Naive thymus-derived CD8-positive, alpha-beta T cell (primary cell): Measurements from ENCODE around the gene SCEL. TPM values are rescaled to one million over a fixed set of nuclear protein-coding genes. Genes with fewer than 3 reads are reported as not detected.

ENCODE experiments used
- ATAC-seq, 2 donors: fragments of 150-1000 bp; cut with Tn5 transposase in 1 of 2; sonication (Bioruptor Pico), chemical (Tn5 transposase) in 1 of 2; 1 replicate in 1 of 2; 2 replicates in 1 of 2; pipeline ENCODE4 v1.10.0; 2021; ENCODE audit warnings: mild to moderate bottlenecking in 2 of 2, moderate library complexity in 2 of 2
- POLR2A ChIA-PET: fragments of 350-600 bp; sonication (Branson Sonifier 250); formaldehyde crosslinking; loops from one replicate; lab custom pipeline; 2021; ENCODE audit warnings: antibody characterized with exemption; lab: Charles Lee
- DNase-seq, 10 donors: peaks; one replicate each; pipeline versions ENCODE4 v3.0.0 to v3.0.0-alpha.2; 2020 to 2022
- H3K27ac Mint-ChIP-seq, 10 donors: one replicate each; pipeline ENCODE4 v1.8.0; 2020 to 2022; ENCODE audit warnings: mild to moderate bottlenecking in 10 of 10, mixed read lengths in 10 of 10, moderate library complexity in 4 of 10, inconsistent platforms in 1 of 10
- H3K27me3 Mint-ChIP-seq, 5 donors: one replicate each; pipeline ENCODE4 v1.8.0; 2021 to 2022; ENCODE audit warnings: mixed read lengths in 5 of 5
- H3K36me3 Mint-ChIP-seq, 3 donors: one replicate each; pipeline ENCODE4 v1.8.0; 2020 to 2022; ENCODE audit warnings: mixed read lengths in 3 of 3, mild to moderate bottlenecking in 2 of 3, inconsistent platforms in 1 of 3
- H3K4me1 Mint-ChIP-seq, 4 donors: one replicate each; pipeline ENCODE4 v1.8.0; 2021 to 2022; ENCODE audit warnings: mixed read lengths in 4 of 4
- H3K4me3 Mint-ChIP-seq, 10 donors: one replicate each; pipeline ENCODE4 v1.8.0; 2020 to 2022; ENCODE audit warnings: mild to moderate bottlenecking in 10 of 10, mixed read lengths in 10 of 10, moderate library complexity in 6 of 10, inconsistent platforms in 1 of 10
- H3K9me3 Mint-ChIP-seq, 9 donors: one replicate each; pipeline ENCODE4 v1.8.0; 2020 to 2022; ENCODE audit warnings: mixed read lengths in 9 of 9, mild to moderate bottlenecking in 3 of 9, inconsistent platforms in 1 of 9, moderate library complexity in 1 of 9
- polyA plus RNA-seq, 3 donors: library from polyadenylated mRNA; unstranded; fragments of 300-500 nt; fragmentation: Illumina TruSeq; gene quantifications; one replicate each; pipeline ENCODE4 v1.2.3, GENCODE V29; 2021
- total RNA-seq, 8 experiments: library from RNA in 2 of 8; stranded (reverse) in 2 of 8; gene quantifications; one replicate each; pipeline ENCODE4 v1.2.3 and lab custom pipeline; 2021 to 2026

SCEL gene
- total and polyA plus RNA-seq, 5 experiments from 2014 or later = not detected

DNA sequence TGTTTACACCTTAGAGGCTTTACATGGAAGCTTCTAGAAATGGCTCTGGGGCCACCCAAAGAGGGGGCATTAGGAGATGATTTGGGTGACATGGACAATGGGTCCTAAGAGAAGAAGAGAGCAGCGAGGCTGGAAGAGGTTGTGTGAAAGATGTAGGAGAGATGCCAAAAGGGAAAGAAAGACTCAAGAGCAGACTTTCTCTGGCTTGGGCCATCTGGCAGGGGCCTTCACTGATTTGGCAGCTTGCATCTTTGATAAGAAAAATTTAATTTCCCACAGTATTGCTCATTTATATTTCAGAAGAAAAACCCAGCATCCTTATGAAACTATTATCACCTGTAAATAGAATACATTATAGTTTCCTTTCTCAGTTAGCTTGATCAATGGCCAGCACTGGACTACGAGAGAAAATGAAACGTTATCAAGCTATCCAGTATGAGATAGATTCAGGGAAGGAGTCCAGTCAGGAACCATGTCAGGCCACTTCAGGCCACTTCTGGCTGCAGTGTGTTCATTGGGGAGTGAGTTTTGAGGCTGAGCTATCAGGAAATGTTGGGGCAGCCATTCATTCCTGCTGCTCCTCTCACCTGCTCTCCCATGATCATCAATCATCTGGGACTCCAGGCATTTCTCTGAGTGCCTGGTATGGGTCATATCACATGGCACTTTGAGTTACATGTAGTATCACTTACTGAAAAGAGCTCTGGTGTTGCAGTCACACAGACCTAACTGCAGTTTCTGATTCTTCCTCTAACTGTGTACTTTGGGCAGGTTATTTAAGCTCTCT, 10.3 kb downstream of the SCEL start:
- H3K9me3 Mint-ChIP-seq = peaks cover 0 to 2% (median 0%) of the 10 kb centered on the region in 9 donors
- POLR2A ChIA-PET = no interaction called here
- DNase-seq (no peak), ATAC-seq (no peak)
- H3K4me1 Mint-ChIP-seq = peaks cover 0 to 7% (median under 1%) of the 10 kb centered on the region in 4 donors
- no peak overlapping the region for H3K4me3 Mint-ChIP-seq
- peaks cover 3 to 21% (median 7%) of the 10 kb centered on the region in 5 donors for H3K27me3 Mint-ChIP-seq
- no peak overlapping the region for H3K27ac Mint-ChIP-seq
- H3K36me3 Mint-ChIP-seq = no peaks in the 10 kb centered on the region

DNA sequence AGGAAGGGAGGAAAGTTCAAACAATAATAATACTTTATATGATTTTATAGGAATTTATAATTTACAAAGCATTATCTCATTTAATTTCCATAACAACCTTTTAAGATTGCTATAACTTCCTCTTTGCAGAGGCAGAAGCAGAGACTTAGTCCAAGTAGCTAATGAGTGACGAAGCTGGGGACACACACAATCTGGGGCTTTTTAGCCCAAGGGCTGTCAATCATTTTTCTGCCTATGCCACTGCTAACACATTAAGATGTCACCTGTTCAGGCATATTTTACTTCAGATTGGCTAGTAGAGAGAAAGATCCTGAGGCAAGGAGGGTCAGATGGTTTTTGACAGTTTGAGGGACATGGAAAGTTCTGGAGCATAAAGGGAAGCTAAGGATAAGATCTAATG, 12.6 kb downstream of the SCEL start:
- peaks cover 1 to 21% (median 7%) of the 10 kb centered on the region in 5 donors for H3K27me3 Mint-ChIP-seq
- peaks cover 0 to 2% (median 0%) of the 10 kb centered on the region in 9 donors for H3K9me3 Mint-ChIP-seq
- no peaks in the 10 kb centered on the region for H3K36me3 Mint-ChIP-seq
- H3K4me1 Mint-ChIP-seq = peaks cover 0 to 7% (median under 1%) of the 10 kb centered on the region in 4 donors
- POLR2A ChIA-PET = no interaction called here
- no peak overlapping the region for H3K27ac Mint-ChIP-seq
- no peak overlapping the region for H3K4me3 Mint-ChIP-seq
- ATAC-seq (no peak), DNase-seq (no peak)

DNA sequence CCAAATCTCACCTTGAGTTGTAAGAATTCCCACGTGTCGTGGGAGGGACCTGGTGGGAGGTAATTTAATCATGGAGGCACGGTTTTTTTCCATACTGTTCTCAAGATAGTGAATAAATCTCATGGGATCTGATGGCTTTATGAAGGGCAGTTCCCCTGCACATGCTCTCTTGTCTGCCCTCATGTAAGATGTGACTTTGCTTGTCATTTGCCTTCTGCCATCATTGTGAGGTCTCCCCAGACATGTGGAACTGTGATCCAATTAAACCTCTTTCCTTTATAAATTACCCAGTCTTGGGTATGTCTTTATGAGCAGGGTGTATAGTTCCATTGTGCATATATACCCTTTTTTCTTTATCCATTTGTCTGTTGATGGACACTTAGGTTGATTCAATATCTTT, 13.1 kb downstream of the SCEL start:
- Mint-ChIP-seq H3K9me3 (peaks cover 0 to 2% (median 0%) of the 10 kb centered on the region in 9 donors), H3K4me3 (no peak overlapping the region), H3K27me3 (peaks cover 1 to 19% (median 5%) of the 10 kb centered on the region in 5 donors), H3K4me1 (peaks cover 0 to 7% (median under 1%) of the 10 kb centered on the region in 4 donors), H3K36me3 (no peaks in the 10 kb centered on the region), H3K27ac (no peak overlapping the region)
- no peak for DNase-seq
- no peak for ATAC-seq
- POLR2A ChIA-PET = no interaction called here

DNA sequence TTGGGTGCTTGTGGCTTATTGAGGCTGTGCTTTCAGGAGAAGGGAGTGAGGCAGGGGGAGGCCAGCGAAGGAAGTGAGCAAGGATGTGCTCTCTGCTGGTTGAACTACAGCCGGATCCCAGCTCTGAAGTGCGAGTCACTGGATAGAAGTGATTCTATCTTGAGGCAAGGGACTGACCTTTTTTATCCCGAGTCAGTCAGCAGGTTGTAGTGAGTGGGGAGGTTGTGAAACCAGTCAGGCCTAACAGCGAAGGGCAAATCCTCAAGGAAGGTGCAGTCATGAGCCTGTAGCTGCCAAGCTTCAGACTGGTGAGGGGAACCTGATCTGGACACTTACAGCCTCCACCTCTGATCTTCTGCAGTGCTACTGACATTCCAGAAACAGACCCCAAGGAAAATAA, 18.6 kb downstream of the SCEL start:
- H3K4me1 Mint-ChIP-seq = peaks cover 4 to 15% (median 12%) of the 10 kb centered on the region in 4 donors
- no peak for ATAC-seq
- no peaks in the 10 kb centered on the region for H3K36me3 Mint-ChIP-seq
- DNase-seq = no peak
- no peak overlapping the region for H3K4me3 Mint-ChIP-seq
- POLR2A ChIA-PET = no interaction called here
- H3K9me3 Mint-ChIP-seq = no peaks in the 10 kb centered on the region
- peaks cover 0 to 23% (median 4%) of the 10 kb centered on the region in 5 donors for H3K27me3 Mint-ChIP-seq
- no peak overlapping the region for H3K27ac Mint-ChIP-seq

DNA sequence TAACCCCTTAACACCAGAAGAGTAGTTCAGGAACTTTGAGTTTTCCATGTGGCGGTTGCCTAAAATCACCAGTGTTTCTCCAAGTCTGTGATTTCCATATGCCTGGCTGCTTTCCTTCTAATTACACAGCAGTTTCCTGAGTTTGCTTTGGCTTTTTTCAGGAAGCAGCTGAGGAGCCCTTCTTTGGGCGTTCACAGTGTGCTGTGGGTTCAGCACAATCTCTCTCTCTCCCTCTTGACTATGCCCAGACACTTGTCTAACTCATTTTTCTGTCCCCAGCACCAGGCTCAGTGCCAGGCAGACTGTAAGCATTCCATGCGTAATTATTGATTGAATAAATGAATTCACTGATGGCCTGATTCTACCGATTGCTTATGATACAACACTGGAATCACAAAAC, 19.7 kb downstream of the SCEL start:
- peaks cover 0 to 16% (median 4%) of the 10 kb centered on the region in 5 donors for H3K27me3 Mint-ChIP-seq
- peaks cover 8 to 20% (median 19%) of the 10 kb centered on the region in 4 donors for H3K4me1 Mint-ChIP-seq
- H3K36me3 Mint-ChIP-seq = no peaks in the 10 kb centered on the region
- no peak for DNase-seq
- POLR2A ChIA-PET = no interaction called here
- H3K27ac Mint-ChIP-seq = no peak overlapping the region
- ATAC-seq = no peak
- H3K9me3 Mint-ChIP-seq = no peaks in the 10 kb centered on the region
- no peak overlapping the region for H3K4me3 Mint-ChIP-seq

DNA sequence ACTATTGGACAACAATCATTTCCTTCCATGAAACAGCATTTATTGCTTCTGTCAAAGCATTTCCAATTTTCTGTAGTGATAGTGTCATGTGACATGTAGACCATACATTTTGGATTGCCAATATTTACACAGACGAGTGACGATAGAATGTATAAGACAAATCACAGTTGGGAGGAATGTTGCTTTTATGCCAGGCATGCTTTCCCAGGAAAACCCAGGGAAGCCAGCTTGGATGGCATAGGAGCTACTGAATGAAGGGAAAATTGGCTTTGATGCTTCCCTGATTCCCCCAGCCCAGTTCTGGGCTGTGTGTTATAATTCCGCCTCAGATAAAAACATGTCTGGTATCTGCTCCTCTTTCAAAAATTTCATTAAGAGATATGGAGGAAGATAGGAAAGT, 22.5 kb downstream of the SCEL start:
- POLR2A ChIA-PET = no interaction called here
- Mint-ChIP-seq H3K27ac (peak overlapping the region in 5 of 10 donors; percentile 17 to 85 (median 80)), H3K36me3 (no peaks in the 10 kb centered on the region), H3K27me3 (peaks cover 0 to 16% (median 4%) of the 10 kb centered on the region in 5 donors), H3K9me3 (no peaks in the 10 kb centered on the region), H3K4me1 (peaks cover 8 to 22% (median 19%) of the 10 kb centered on the region in 4 donors), H3K4me3 (peak overlapping the region in 5 of 10 donors; percentile 18 to 52 (median 47))
- ATAC-seq = no peak
- DNase-seq = no peak

DNA sequence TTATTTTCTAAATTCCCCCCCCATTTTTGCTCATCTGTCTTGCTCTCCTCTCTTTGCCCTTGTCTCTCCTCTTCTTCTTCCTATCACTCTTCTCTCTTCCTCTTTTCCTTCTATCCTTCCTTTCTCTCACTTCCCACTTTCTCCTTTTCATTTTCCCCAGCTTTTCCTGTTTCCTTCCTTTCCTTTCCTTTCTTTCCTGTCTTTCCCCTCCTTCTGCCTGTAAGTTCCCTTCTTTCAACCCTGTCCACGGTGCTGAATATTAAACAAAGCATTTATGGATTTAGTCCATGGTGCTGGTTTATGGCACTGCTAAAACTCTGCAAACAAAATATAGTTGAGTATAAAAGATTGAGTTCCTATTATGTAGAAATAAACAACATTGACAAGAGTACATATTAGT, 27.6 kb downstream of the SCEL start:
- ATAC-seq = no peak
- H3K27ac Mint-ChIP-seq = no peak overlapping the region
- H3K36me3 Mint-ChIP-seq = no peaks in the 10 kb centered on the region
- no peak for DNase-seq
- H3K27me3 Mint-ChIP-seq = peaks cover 0 to 5% (median 0%) of the 10 kb centered on the region in 5 donors
- H3K9me3 Mint-ChIP-seq = no peaks in the 10 kb centered on the region
- no peak overlapping the region for H3K4me3 Mint-ChIP-seq
- POLR2A ChIA-PET = no interaction called here
- peaks cover 6 to 19% (median 15%) of the 10 kb centered on the region in 4 donors for H3K4me1 Mint-ChIP-seq

DNA sequence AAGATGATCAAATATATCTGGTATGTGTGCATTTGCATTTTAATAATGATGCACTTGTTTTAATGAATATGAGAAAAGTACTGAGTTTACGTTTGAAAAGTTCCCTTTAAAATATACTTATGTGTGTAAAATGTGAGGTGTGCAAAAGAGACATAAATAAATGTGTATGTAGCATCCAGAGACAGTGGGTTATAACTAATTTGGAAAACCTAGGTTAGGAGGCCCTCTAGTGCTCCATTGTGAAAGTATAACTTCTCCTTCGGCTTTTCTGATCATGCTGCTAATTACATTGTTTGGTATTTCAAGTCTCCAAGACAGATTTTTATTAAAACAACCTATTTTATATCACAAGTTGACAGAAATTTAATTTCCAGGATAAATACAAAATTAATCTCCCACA, 30.1 kb downstream of the SCEL start:
- POLR2A ChIA-PET = no interaction called here
- peaks cover 0 to 8% (median 5%) of the 10 kb centered on the region in 5 donors for H3K27me3 Mint-ChIP-seq
- no peak for ATAC-seq
- H3K36me3 Mint-ChIP-seq = no peaks in the 10 kb centered on the region
- peak in 2 of 10 donors; percentile 24 to 29 for DNase-seq
- H3K4me1 Mint-ChIP-seq = no peaks in the 10 kb centered on the region
- no peaks in the 10 kb centered on the region for H3K9me3 Mint-ChIP-seq
- H3K27ac Mint-ChIP-seq = no peak overlapping the region
- no peak overlapping the region for H3K4me3 Mint-ChIP-seq

DNA sequence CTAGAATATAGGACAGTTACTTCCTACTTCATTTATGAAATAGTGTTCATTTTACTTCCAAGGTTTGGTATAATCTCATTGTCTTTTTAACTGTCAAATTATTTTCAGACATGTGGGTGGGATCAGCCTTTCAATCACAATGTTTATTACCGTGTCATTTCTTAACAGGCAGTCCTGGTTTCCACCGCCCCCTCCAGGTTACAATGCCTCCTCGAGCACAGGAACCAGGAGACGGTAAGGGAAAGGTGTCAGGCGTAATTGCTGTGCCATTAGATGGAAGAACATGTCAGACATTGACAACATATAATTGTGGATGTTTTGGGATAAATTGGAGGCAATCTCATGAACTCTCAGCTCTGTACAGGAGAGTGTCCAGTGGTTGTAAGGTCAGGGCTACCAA, 36.5 kb downstream of the SCEL start:
- no peak overlapping the region for H3K27ac Mint-ChIP-seq
- no peak overlapping the region for H3K4me3 Mint-ChIP-seq
- ATAC-seq (no peak), DNase-seq (no peak)
- H3K36me3 Mint-ChIP-seq = no peaks in the 10 kb centered on the region
- H3K4me1 Mint-ChIP-seq = no peaks in the 10 kb centered on the region
- H3K9me3 Mint-ChIP-seq = no peaks in the 10 kb centered on the region
- peaks cover 12 to 31% (median 21%) of the 10 kb centered on the region in 5 donors for H3K27me3 Mint-ChIP-seq
- POLR2A ChIA-PET = no interaction called here

DNA sequence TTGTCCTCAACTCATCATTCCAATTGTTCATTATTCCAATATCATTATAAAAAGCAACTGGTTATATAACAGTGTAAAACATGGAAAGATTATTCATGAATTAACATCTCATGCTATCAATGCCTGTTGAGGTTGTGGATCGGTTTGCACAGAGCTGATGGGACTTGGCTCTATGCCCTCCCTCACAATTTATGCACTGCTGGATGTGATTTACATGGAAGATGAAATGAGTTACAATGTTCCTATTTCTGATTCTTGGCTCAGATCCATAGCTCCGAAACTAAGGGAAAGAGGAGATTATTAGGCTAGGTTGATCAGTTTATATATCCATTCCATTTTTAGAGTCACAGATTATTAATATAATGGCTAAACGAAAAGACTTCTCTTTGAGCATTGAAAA, 38.6 kb downstream of the SCEL start:
- Mint-ChIP-seq H3K4me3 (no peak overlapping the region), H3K27me3 (peaks cover 15 to 50% (median 37%) of the 10 kb centered on the region in 5 donors), H3K4me1 (no peaks in the 10 kb centered on the region), H3K9me3 (no peaks in the 10 kb centered on the region), H3K27ac (no peak overlapping the region), H3K36me3 (no peaks in the 10 kb centered on the region)
- POLR2A ChIA-PET = no interaction called here
- no peak for DNase-seq
- ATAC-seq = no peak

DNA sequence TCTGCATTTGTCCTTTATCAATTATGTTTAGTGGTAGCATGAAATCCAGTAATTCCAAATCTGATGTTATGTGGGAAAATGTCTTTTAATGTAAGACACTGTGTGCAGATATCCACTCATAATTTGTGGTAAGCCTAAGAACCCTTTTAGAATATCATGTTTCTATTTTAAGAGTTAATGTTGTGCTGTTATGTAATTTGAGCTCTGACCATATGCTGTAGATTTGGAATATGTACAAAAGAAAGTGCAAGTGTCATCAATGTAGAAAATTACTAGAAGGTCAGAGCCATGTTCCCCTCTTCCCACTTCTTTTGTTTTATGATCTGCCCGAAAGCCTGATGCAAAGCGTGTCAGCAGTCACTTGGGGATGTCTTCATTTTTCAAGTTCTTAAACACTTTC, 44.5 kb downstream of the SCEL start:
- DNase-seq (no peak), ATAC-seq (no peak)
- POLR2A ChIA-PET = no interaction called here
- no peak overlapping the region for H3K4me3 Mint-ChIP-seq
- H3K27ac Mint-ChIP-seq = no peak overlapping the region
- H3K27me3 Mint-ChIP-seq = peaks cover 11 to 46% (median 37%) of the 10 kb centered on the region in 5 donors
- no peaks in the 10 kb centered on the region for H3K9me3 Mint-ChIP-seq
- H3K4me1 Mint-ChIP-seq = no peaks in the 10 kb centered on the region
- H3K36me3 Mint-ChIP-seq = no peaks in the 10 kb centered on the region

DNA sequence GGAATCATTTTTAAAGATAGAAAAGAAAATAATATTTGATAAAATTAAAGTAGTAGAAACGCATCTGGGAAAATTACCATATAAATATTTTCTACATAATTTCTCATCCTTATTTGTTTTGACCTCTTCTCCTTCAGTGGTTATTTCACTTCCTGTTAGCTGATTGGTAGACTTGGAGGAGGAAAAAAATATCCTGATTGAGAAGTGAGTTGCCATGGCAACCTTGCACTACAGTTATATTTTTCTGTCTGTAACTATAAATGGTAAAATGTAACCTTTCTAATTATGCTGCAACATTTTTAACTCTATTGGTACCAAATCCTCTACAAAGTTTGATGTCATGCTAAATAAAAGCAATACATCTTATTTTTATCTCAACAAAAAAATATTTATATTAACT, 45.2 kb downstream of the SCEL start:
- Mint-ChIP-seq H3K27ac (no peak overlapping the region), H3K9me3 (no peaks in the 10 kb centered on the region)
- POLR2A ChIA-PET = no interaction called here

DNA sequence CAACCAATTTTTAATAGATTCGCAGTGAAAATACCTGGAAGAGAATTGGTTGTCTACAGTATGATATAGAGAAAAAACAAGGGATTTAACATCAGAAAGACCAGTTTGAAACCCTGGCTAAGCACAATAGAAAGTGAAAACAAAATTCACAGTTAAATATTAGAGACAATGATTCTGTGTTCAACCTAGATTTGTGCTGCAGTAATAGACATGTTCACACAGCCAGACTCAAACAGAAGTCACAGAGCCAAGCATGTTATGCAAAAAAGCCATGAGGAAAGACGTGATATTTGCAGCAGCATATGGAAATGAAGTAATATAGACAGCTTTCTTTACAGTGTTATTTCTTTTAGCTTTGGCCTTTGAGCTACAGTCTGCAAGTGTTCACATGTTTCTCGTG, 48.1 kb downstream of the SCEL start:
- no peak for ATAC-seq
- no peak for DNase-seq
- no peaks in the 10 kb centered on the region for H3K9me3 Mint-ChIP-seq
- no peak overlapping the region for H3K4me3 Mint-ChIP-seq
- POLR2A ChIA-PET = no interaction called here
- no peak overlapping the region for H3K27ac Mint-ChIP-seq
- H3K36me3 Mint-ChIP-seq = no peaks in the 10 kb centered on the region
- H3K27me3 Mint-ChIP-seq = peaks cover 0 to 12% (median 10%) of the 10 kb centered on the region in 5 donors
- no peaks in the 10 kb centered on the region for H3K4me1 Mint-ChIP-seq

More for the DNA sequence above, 45.2 kb downstream of the SCEL start:
- H3K4me3 Mint-ChIP-seq = no peak overlapping the region
- peaks cover 11 to 40% (median 34%) of the 10 kb centered on the region in 5 donors for H3K27me3 Mint-ChIP-seq
- no peaks in the 10 kb centered on the region for H3K36me3 Mint-ChIP-seq
- ATAC-seq (no peak), DNase-seq (no peak)
- H3K4me1 Mint-ChIP-seq = no peaks in the 10 kb centered on the region
